ENCODE results near the gene NEK7.
A peak's percentile ranks its signal among the peaks of the same experiment; 100 is the strongest.

Gene NEK7

GRCh38 chr1:198268784-198269645 is 112.2 kb downstream of the NEK7 start:
- TF ChIP-seq CTCF (conservative IDR thresholded peaks at IDR 0.05; ENCODE audit: low read depth, low read length) = no peak
- no peak for DNase-seq (ENCODE audit: low read depth)
- no peak overlapping the region for H3K4me3 ChIP-seq (ENCODE audit: low read depth, low read length)

GRCh38 chr1:198269646-198269940 is 112.8 kb downstream of the NEK7 start:
- DNase-seq (ENCODE audit: low read depth) = no peak
- H3K4me3 ChIP-seq (ENCODE audit: low read depth, low read length) = no peak overlapping the region
- TF ChIP-seq CTCF (conservative IDR thresholded peaks at IDR 0.05; ENCODE audit: low read depth, low read length) = no peak

- no peak for TF ChIP-seq CTCF (conservative IDR thresholded peaks at IDR 0.05; ENCODE audit: low read depth, low read length)
- H3K4me3 ChIP-seq (ENCODE audit: low read depth, low read length) = no peak overlapping the region
- DNase-seq (ENCODE audit: low read depth) = no peak
Measured at GRCh38 chr1:198270273-198270828, 113.6 kb downstream of the NEK7 start.

GRCh38 chr1:198271467-198271866 is 114.7 kb downstream of the NEK7 start:
- DNase-seq (ENCODE audit: low read depth) = no peak
- no peak overlapping the region for H3K4me3 ChIP-seq (ENCODE audit: low read depth, low read length)
- no peak for TF ChIP-seq CTCF (conservative IDR thresholded peaks at IDR 0.05; ENCODE audit: low read depth, low read length)

- no peak for TF ChIP-seq CTCF (conservative IDR thresholded peaks at IDR 0.05; ENCODE audit: low read depth, low read length)
- no peak overlapping the region for H3K4me3 ChIP-seq (ENCODE audit: low read depth, low read length)
- peak; percentile 63 for DNase-seq (ENCODE audit: low read depth)
Measured at GRCh38 chr1:198272492-198272891, 115.7 kb downstream of the NEK7 start.

GRCh38 chr1:198273748-198274295 is 117.0 kb downstream of the NEK7 start:
- no peak overlapping the region for H3K4me3 ChIP-seq (ENCODE audit: low read depth, low read length)
- DNase-seq (ENCODE audit: low read depth) = no peak

More at GRCh38 chr1:198273748-198274295, 117.0 kb downstream of the NEK7 start:
- TF ChIP-seq CTCF (conservative IDR thresholded peaks at IDR 0.05; ENCODE audit: low read depth, low read length) = no peak
